22Rv1 (cell line): Measurements from ENCODE around the gene ANTXRL.

ENCODE experiments used
- ZFX ChIP-seq: fragments of 450-650 bp; IDR thresholded peaks from 2 replicates; pipeline ENCODE4 v1.6.1; 2017; ENCODE audit warnings: antibody characterized with exemption, borderline replicate concordance
- TF ChIP-seq, protein P1 (sequence below): fragments of 450-650 bp; IDR thresholded peaks from 2 replicates; pipeline ENCODE4 v1.5.1; 2017; ENCODE audit warnings: mild to moderate bottlenecking

DNA sequence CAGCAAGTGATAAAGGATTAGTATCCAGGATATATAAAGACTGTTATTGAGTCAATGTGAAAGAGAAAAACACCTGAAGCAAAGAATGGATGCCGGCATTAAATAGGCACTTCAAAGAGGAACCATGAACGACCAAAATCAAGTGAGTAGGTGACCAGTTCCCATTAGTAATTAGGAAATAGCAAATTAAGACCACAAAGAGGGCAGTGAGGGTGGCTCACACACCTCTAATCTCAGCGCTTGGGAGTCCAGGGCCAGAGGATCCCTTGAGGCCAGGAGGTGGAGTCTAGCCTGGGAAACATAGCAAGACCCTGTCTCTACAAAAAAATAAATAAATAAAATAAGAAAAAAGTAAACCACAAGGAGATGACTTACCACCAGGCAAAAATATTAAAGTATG is 1.5 kb upstream of the ANTXRL start:
- TF ChIP-seq, protein P1, sequence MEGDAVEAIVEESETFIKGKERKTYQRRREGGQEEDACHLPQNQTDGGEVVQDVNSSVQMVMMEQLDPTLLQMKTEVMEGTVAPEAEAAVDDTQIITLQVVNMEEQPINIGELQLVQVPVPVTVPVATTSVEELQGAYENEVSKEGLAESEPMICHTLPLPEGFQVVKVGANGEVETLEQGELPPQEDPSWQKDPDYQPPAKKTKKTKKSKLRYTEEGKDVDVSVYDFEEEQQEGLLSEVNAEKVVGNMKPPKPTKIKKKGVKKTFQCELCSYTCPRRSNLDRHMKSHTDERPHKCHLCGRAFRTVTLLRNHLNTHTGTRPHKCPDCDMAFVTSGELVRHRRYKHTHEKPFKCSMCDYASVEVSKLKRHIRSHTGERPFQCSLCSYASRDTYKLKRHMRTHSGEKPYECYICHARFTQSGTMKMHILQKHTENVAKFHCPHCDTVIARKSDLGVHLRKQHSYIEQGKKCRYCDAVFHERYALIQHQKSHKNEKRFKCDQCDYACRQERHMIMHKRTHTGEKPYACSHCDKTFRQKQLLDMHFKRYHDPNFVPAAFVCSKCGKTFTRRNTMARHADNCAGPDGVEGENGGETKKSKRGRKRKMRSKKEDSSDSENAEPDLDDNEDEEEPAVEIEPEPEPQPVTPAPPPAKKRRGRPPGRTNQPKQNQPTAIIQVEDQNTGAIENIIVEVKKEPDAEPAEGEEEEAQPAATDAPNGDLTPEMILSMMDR: no peak
- no peak for TF ChIP-seq ZFX
